ENCODE results near the gene ATRN. TPM values are rescaled to one million over a fixed set of nuclear protein-coding genes. Genes with fewer than 3 reads are reported as not detected.

ATRN gene
- total and polyA plus RNA-seq, 2 of the 8 experiments (the other 6 are each of a cell fraction or from before 2014, with no cell fraction given): 12.0 to 17.4 TPM

GRCh38 chr20:3647473-3647872 lies 176.7 kb downstream of the ATRN start:
- CTCF ChIA-PET (ENCODE audit: partially characterized antibody): interaction anchor here (0.6 to 2.3 kb wide), 8 partner anchors 10 to 210 kb away, joined by 3 to 6 read pairs (median 3); no protein-coding TSS in a partner anchor
- TF ChIP-seq SRF (IDR thresholded peaks at IDR 0.05; ENCODE audit: low read depth, low read length): no peak
- TF ChIP-seq NANOG (IDR thresholded peaks at IDR 0.05; ENCODE audit: insufficient read depth, low read depth, low read length, poor library complexity, severe bottlenecking): no peak
- TF ChIP-seq TCF12 (IDR thresholded peaks at IDR 0.05; ENCODE audit: low read depth, low read length): no peak
- TF ChIP-seq CTBP2 (IDR thresholded peaks at IDR 0.05; ENCODE audit: borderline replicate concordance, insufficient read depth, insufficient read length, low read length): no peak
- no peak for TF ChIP-seq POLR2A (IDR thresholded peaks at IDR 0.05; ENCODE audit: control extremely low read depth in 1 of 2, low read depth in 2 of 2, low read length in 2 of 2)
- TF ChIP-seq SP1 (IDR thresholded peaks at IDR 0.05; ENCODE audit: low read depth, low read length): no peak
- no peak for TF ChIP-seq RAD21 (IDR thresholded peaks at IDR 0.05 in 1 of 2, conservative IDR thresholded peaks at IDR 0.05 in 1 of 2; ENCODE audit: low read depth in 2 of 2, low read length in 2 of 2)
- TF ChIP-seq CREB1 (IDR thresholded peaks at IDR 0.05): no peak
- TF ChIP-seq ASH2L (IDR thresholded peaks at IDR 0.05; ENCODE audit: low read length): no peak
- TF ChIP-seq SAP30 (IDR thresholded peaks at IDR 0.05; ENCODE audit: insufficient read depth, insufficient replicate concordance, low read length): no peak
- TF ChIP-seq YY1 (IDR thresholded peaks at IDR 0.05; ENCODE audit: low read depth, low read length): no peak
- no peak for TF ChIP-seq CHD2 (IDR thresholded peaks at IDR 0.05; ENCODE audit: low read length)
- TF ChIP-seq CBX8 (IDR thresholded peaks at IDR 0.05; ENCODE audit: borderline replicate concordance, low read depth, low read length): no peak
- TF ChIP-seq E2F6 (IDR thresholded peaks at IDR 0.05): no peak

More at GRCh38 chr20:3647473-3647872, 176.7 kb downstream of the ATRN start:
- no peak overlapping the region for H3K4ac ChIP-seq (replicated peaks; ENCODE audit: insufficient read length, low read depth, low read length)
- H4K20me1 ChIP-seq (replicated peaks in 1 of 2; ENCODE audit: control insufficient read depth in 1 of 2, insufficient read depth in 2 of 2, low read length in 2 of 2): no peaks in the 10 kb centered on the region
- H3K36me3 ChIP-seq (ENCODE audit: control insufficient read depth in 2 of 4, insufficient read depth in 4 of 4, low read length in 3 of 4): no peaks in the 10 kb centered on the region
- no peaks in the 10 kb centered on the region for H3K4me1 ChIP-seq (replicated peaks in 1 of 4; ENCODE audit: control insufficient read depth in 3 of 4, insufficient read depth in 4 of 4, low read length in 3 of 4)
- no peaks in the 10 kb centered on the region for H3K9me3 ChIP-seq (ENCODE audit: insufficient read depth in 2 of 2, low read depth in 1 of 2, low read length in 1 of 2)
- H3K27me3 ChIP-seq (replicated peaks in 1 of 4; ENCODE audit: control insufficient read depth in 3 of 4, extremely low read depth in 1 of 4, insufficient read depth in 3 of 4, low read length in 3 of 4): no peaks in the 10 kb centered on the region; a peak in 2 of 7 replicates
- H2BK15ac ChIP-seq (ENCODE audit: low read length): no peak overlapping the region
- POLR2A ChIA-PET (ENCODE audit: partially characterized antibody): no interaction called here
- DNase-seq (ENCODE audit: low read depth in 1 of 2, low spot score in 2 of 2) (no peak), FAIRE-seq (no peak)
- H3K27ac ChIP-seq (ENCODE audit: low read depth, low read length): no peak overlapping the region
- H2BK20ac ChIP-seq (ENCODE audit: low read length): no peak overlapping the region
- no peak overlapping the region for H4K5ac ChIP-seq (ENCODE audit: insufficient read length, low read depth, low read length)
- no peak overlapping the region for H2BK5ac ChIP-seq (ENCODE audit: low read depth, low read length)
- no peaks in the 10 kb centered on the region for H3K23me2 ChIP-seq (ENCODE audit: low read depth, low read length)
- no peak overlapping the region for H2AK5ac ChIP-seq (ENCODE audit: low read depth, low read length)
- H3K79me2 ChIP-seq (ENCODE audit: control insufficient read depth in 1 of 2, insufficient read depth in 2 of 2, low read length in 2 of 2): no peaks in the 10 kb centered on the region
- no peak overlapping the region for H3K4me2 ChIP-seq (ENCODE audit: insufficient read depth in 1 of 2, low read depth in 2 of 2, low read length in 2 of 2)
- no peak overlapping the region for H3K18ac ChIP-seq (ENCODE audit: extremely low read depth, low read length)
- H2BK120ac ChIP-seq (replicated peaks; ENCODE audit: low read depth, low read length): no peak overlapping the region
- H3K9ac ChIP-seq (replicated peaks in 1 of 4; ENCODE audit: extremely low read depth in 1 of 4, low read depth in 3 of 4, low read length in 3 of 4): no peak overlapping the region
- no peaks in the 10 kb centered on the region for H3K79me1 ChIP-seq (ENCODE audit: low read depth, low read length)
- H3K56ac ChIP-seq (replicated peaks; ENCODE audit: insufficient read length, low read depth, low read length): no peak overlapping the region
- H3K14ac ChIP-seq (ENCODE audit: insufficient read length): no peak overlapping the region
- H3K23ac ChIP-seq (ENCODE audit: insufficient read length): no peak overlapping the region
- no peak overlapping the region for H2BK12ac ChIP-seq (ENCODE audit: low read depth, low read length)
- no peak overlapping the region for H2AFZ ChIP-seq (ENCODE audit: low read length)
- no peak overlapping the region for H4K8ac ChIP-seq (ENCODE audit: extremely low read depth, insufficient read depth, low read length)
- no peak overlapping the region for H4K91ac ChIP-seq (replicated peaks; ENCODE audit: insufficient read length, low read length)
- no peak overlapping the region for H3K4me3 ChIP-seq (ENCODE audit: extremely low read depth in 1 of 4, insufficient read depth in 2 of 4, low read depth in 3 of 4, low read length in 4 of 4)

Data from H1 (cell line).